HUES64 (cell line): Measurements from ENCODE around the gene SLC7A8.

Experiments used
- H3K27ac ChIP-seq: 2 replicates; pipeline ENCODE4 v1.7.0; 2013; ENCODE audit warnings: low read depth, low read length, inconsistent platforms
- H3K27me3 ChIP-seq: 2 replicates; pipeline ENCODE4 v1.6.1; 2013; ENCODE audit warnings: mild to moderate bottlenecking, low read length; ENCODE audit not compliant: insufficient read depth
- H3K36me3 ChIP-seq: 2 replicates; pipeline ENCODE4 v1.6.1; 2013; ENCODE audit warnings: mild to moderate bottlenecking, low read length; ENCODE audit not compliant: insufficient read depth
- H3K4me1 ChIP-seq: 2 replicates; pipeline ENCODE4 v1.6.1; 2013; ENCODE audit warnings: mild to moderate bottlenecking, low read length, moderate library complexity; ENCODE audit not compliant: insufficient read depth
- H3K4me3 ChIP-seq: 2 replicates; pipeline ENCODE4 v1.5.1; 2013; ENCODE audit warnings: mild to moderate bottlenecking, low read length, moderate library complexity
- H3K9ac ChIP-seq: 2 replicates; pipeline ENCODE4 v1.6.1; 2013; ENCODE audit warnings: mild to moderate bottlenecking, low read depth, low read length
- H3K9me3 ChIP-seq: 2 replicates; pipeline ENCODE4 v1.6.1; 2013; ENCODE audit warnings: low read depth, low read length; ENCODE audit not compliant: insufficient read depth
- WGBS: fragments of 150-250, 120-280 bp; methylation state at CpG from one replicate; pipeline ENCODE4 v1.1.7; 2013; ENCODE audit warnings: missing lambda C conversion rate; 5-methylcytosine and 5-hydroxymethylcytosine counted together

The SLC7A8 gene

DNA sequence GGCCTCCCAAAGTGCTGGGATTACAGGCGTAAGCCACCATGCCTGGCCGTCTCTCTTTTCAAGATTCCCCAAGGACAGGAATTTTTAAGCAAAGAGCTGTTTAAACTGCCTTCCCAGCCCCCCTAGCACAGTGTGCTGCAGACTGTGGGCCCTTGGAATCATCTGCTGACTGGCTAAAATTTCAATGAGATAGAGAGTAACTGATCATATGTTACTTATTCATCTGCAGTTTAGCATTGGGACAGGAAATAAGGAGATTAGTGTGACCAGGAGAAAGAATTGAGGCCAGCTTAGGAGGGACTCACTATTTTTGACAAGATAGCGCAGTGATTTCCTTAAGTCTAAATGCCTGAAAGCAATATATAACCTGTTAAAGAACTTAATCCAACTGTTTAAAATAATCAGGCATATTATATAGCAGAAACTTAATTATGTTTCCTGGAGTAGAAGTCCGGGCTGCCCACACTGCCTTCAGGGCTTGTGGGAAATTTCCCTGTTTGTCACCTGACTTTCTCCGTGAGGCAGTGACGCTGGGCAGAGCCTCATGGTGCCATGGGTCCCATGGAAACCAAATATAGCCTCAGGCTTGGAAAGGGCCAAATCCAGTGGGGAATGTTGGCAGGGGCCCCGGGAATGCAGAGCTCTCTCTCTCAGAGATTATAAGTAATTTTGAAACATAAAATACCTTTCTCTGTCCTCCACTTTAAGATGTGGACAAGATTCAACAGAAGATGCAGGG, 41.6 kb downstream of the SLC7A8 start:
- no peak overlapping the region for H3K27ac ChIP-seq
- no peak overlapping the region for H3K4me3 ChIP-seq
- peaks cover 69% of the 10 kb centered on the region for H3K36me3 ChIP-seq
- no peak overlapping the region for H3K9ac ChIP-seq
- H3K9me3 ChIP-seq = no peaks in the 10 kb centered on the region
- WGBS = 90% methylated on average over 6 of the region's 7 CpGs
- no peaks in the 10 kb centered on the region for H3K27me3 ChIP-seq
- H3K4me1 ChIP-seq = no peaks in the 10 kb centered on the region

DNA sequence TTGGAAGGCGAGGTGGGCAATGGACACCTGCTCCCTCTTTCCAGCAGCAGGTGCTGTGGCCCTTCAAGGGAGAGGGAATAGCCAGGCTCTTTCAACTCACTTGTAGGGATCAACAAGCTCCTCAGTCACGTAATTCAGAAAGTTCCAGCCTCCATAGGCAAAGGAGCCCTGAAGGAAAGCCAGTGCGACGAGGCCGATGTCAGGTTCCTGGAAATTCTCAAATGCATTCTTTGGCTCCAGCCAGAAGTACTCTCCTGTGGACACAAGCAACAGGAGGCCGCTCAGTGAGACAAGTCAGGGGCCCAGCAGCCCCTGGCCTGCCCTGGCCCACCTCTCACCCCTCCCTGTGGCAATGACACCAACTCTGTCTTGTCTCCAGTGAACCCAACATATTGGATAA, 43.1 kb downstream of the SLC7A8 start:
- H3K36me3 ChIP-seq = peaks cover 83% of the 10 kb centered on the region
- 88% methylated on average over 6 of the region's 6 CpGs for WGBS

DNA sequence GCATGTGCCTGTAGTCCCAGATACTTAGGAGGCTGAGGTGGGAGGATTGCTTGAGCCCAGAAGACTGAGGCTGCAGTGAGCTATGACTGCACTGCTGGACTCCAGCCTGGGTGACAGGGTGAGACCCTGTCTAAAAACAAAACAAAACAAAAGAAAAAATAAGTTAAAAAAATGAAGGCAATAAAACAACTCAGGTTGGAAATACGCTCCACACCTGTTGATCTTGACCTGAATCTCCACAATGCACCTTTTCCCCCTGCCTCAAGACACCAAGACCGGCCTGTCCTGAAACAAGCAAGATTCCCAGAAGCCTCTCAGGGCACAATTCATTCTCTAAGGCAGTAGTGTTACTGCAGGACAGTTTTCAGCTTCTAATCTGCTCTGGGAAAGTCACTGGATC, 43.6 kb downstream of the SLC7A8 start:
- Histone ChIP-seq H3K9ac (no peak overlapping the region), H3K27ac (no peak overlapping the region), H3K4me3 (no peak overlapping the region), H3K4me1 (no peaks in the 10 kb centered on the region), H3K36me3 (peaks cover 83% of the 10 kb centered on the region), H3K9me3 (no peaks in the 10 kb centered on the region), H3K27me3 (no peaks in the 10 kb centered on the region)
- 91% methylated on average over 2 of the region's 2 CpGs for whole genome bisulfite sequencing

More for the DNA sequence above, 43.1 kb downstream of the SLC7A8 start:
- Histone ChIP-seq H3K4me1 (no peaks in the 10 kb centered on the region), H3K9me3 (no peaks in the 10 kb centered on the region), H3K4me3 (no peak overlapping the region), H3K9ac (no peak overlapping the region), H3K27me3 (no peaks in the 10 kb centered on the region), H3K27ac (no peak overlapping the region)

DNA sequence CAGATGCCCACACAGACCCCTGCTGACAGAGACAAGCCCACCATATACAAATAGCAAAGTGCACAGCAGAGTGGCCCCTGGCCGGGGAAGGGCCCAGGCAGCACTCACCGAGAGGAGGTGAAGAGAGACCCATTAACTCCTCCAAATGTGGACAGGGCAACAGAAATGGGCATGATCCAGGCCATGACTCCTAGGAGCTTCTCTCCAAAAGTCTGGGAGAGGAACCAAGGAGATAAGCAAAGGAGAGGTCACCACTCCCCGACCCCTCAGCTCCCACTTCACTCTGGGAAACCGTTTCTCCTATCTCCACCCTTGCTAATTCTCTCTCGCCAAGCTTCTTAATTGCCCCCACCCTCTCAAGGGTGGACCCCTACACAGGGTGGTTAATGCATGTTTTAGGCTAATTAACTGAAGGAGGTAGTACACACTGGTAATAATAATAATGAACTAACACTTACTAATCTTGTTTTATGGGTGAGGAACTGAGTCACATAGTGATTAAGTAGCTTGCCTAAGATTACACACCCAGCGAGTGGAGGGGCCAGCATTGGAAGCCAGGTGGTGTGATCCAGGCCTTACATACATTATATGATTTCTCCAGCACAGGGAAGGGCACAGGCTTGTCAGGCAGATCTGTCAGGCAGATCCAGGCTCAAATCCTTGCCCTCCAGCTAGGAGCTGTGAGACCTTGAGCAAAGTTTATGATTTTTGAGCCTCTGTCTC, 45.5 kb downstream of the SLC7A8 start:
- 87% methylated on average over 5 of the region's 6 CpGs for WGBS
- no peaks in the 10 kb centered on the region for H3K4me1 ChIP-seq
- H3K9me3 ChIP-seq = no peaks in the 10 kb centered on the region
- H3K36me3 ChIP-seq = peaks cover 70% of the 10 kb centered on the region
- H3K27me3 ChIP-seq = no peaks in the 10 kb centered on the region
- H3K27ac ChIP-seq = no peak overlapping the region
- H3K9ac ChIP-seq = no peak overlapping the region
- no peak overlapping the region for H3K4me3 ChIP-seq

DNA sequence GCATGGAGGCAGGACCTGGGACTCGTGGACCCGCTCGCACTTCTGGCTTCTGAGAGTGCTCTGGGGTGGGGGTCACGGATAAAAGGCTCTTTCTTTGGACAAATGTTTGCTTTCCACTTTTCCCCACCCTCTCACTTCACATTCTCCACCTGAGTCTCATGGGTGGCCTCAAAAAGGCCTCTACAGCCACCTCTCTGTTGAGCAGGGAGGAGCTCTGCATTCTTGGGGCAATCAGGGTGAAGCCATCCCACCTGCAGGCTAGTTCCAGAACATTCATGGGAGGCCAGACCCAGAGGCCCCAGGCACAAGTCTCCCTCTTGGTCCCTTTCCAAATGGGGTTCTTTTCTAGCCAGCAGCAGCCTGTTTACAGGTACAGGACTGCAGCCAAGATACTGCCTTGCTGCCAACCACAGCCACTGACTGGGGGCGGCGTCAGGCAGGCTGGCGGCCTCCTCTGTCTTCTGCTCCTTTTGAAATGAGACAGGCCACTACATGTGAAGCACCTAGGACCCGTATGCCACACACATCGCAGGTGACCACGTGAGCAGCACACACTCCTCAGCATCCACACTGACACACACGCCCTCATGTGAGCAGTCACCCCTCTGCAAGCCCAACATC, 46.2 kb downstream of the SLC7A8 start:
- Histone ChIP-seq H3K9me3 (no peaks in the 10 kb centered on the region), H3K4me1 (no peaks in the 10 kb centered on the region), H3K27ac (no peak overlapping the region), H3K4me3 (no peak overlapping the region), H3K9ac (no peak overlapping the region), H3K27me3 (no peaks in the 10 kb centered on the region), H3K36me3 (peaks cover 68% of the 10 kb centered on the region)
- 94% methylated on average over 11 of the region's 11 CpGs for WGBS

DNA sequence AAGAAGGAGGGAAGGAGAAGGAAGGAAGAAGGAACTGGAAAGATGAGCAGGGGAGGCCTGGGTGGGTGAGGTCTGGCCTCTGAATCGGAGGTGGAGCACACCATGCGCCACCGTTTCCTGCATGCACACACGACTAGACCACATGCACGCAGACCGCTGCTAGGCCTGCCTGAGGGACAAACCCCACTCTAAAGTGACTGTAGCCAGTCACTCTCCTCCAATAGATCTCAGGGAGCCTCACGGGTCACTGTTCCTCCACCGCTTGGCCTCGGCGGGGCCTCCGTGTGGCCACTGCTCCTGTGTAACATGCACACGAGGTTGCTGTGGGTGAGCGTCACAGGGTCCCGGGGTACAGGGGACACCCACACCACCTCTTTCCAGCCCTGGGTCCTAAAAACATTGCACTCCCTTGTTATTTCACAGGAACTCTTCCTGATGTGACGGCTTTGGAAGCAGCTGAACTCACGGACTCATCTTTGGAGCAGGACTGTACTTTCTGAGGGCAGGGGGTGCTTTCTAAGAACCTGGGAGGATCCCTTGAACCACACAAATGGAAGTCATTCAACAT, 46.8 kb downstream of the SLC7A8 start:
- Histone ChIP-seq H3K27me3 (no peaks in the 10 kb centered on the region), H3K9me3 (no peaks in the 10 kb centered on the region), H3K4me1 (no peaks in the 10 kb centered on the region), H3K27ac (no peak overlapping the region), H3K4me3 (no peak overlapping the region), H3K9ac (no peak overlapping the region), H3K36me3 (peaks cover 67% of the 10 kb centered on the region)
- 93% methylated on average over 16 of the region's 16 CpGs for WGBS

DNA sequence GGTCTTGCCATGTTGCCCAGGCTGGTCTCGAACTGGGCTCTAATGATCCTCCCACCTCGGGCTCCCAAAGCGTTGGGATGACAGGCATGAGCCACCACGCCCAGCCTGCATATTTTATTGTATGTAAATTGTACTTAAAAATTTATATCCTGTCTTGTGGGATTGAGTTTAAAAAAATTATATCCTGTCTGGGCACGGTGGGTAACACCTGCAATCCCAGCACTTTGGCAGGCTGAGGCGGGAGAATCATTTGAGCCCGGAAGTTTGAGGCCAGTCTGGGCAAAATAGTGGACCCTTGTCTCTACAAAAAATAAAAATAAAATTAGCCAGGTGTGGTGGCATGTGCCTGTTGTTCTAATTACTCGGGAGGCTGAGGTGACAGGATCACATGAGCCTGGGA, 50.5 kb downstream of the SLC7A8 start:
- Histone ChIP-seq H3K27me3 (no peaks in the 10 kb centered on the region), H3K27ac (no peak overlapping the region), H3K4me3 (no peak overlapping the region), H3K36me3 (peaks cover 71% of the 10 kb centered on the region), H3K4me1 (no peaks in the 10 kb centered on the region), H3K9ac (no peak overlapping the region), H3K9me3 (no peaks in the 10 kb centered on the region)
- 96% methylated on average over 7 of the region's 8 CpGs for WGBS

DNA sequence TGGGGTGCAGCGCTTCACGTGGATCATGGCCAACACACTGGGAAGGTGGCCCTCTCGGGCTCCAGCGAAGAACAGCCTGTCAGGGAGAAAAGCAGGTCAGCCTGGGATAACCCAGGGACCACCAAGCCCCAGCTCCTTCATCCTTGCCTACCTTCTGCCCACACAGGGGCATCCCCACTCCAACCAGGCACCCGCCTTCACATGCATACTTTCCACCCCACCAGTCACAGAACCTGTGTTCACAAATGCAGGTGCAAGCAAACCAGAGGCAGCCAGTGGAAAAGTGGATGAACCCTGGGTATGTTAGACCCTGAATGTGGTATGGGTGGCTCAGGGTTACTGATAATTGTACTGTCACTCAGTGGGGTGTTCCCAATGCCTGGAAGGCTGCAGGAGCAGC, 52.0 kb downstream of the SLC7A8 start:
- no peaks in the 10 kb centered on the region for H3K4me1 ChIP-seq
- no peaks in the 10 kb centered on the region for H3K9me3 ChIP-seq
- no peaks in the 10 kb centered on the region for H3K27me3 ChIP-seq
- H3K36me3 ChIP-seq = peaks cover 63% of the 10 kb centered on the region
- H3K27ac ChIP-seq = no peak overlapping the region
- H3K9ac ChIP-seq = no peak overlapping the region
- no peak overlapping the region for H3K4me3 ChIP-seq
- WGBS = 93% methylated on average over 5 of the region's 5 CpGs

DNA sequence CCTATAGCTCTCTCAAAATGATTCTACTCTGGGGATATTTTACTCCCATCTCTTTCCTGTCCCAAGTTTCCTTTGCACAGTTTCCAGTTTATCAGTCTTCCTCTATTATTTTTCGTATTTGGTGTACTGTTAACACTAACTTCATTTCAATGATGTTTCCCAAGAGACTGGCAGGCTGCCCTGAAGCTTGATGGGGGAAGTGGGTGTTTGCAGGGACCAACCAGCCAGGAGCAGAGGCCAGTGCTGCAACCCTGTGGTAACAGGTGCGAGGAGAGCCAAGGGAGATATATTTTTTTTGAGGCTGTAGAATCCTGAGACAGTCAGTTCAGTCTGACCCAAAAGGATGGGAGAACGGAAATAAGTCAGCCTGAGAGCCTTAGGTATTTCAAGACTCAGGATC, 52.6 kb downstream of the SLC7A8 start:
- Histone ChIP-seq H3K36me3 (peaks cover 57% of the 10 kb centered on the region), H3K9ac (no peak overlapping the region), H3K4me3 (no peak overlapping the region), H3K27ac (no peak overlapping the region), H3K9me3 (no peaks in the 10 kb centered on the region), H3K4me1 (peaks cover 3% of the 10 kb centered on the region; the same call in 1 of the 2 replicates), H3K27me3 (no peaks in the 10 kb centered on the region)
- WGBS = 92% methylated on average over 3 of the region's 3 CpGs

DNA sequence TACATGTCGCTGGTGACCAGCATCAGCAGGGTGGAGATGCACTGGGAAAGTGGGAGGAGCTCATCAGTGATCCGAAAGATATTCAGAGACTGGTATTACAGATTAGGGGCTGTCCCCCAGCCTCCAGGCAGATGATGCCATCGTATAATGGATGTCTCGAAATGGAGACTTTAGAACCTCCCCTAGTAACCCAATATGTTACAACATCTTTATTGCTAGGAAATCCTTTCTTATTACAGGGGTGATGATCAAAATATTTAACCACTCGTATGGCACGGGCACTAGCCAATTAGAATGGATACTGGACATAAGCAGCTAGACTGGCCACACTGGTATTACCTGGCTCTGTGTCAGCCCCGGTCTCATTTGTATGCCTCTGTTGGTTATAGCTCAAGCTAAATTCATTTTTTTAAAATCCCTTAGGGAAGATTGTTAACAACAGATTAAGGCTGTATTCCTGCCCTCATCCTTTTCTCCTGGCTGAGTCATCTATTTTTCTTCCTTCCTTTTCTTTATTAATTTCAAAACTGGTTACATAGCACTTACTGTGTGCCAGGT, 53.6 kb downstream of the SLC7A8 start:
- peaks cover 8% of the 10 kb centered on the region; the same call in 1 of the 2 replicates for H3K4me1 ChIP-seq
- H3K27ac ChIP-seq = no peak overlapping the region
- no peak overlapping the region for H3K4me3 ChIP-seq
- 92% methylated on average over 7 of the region's 7 CpGs for WGBS
- peaks cover 53% of the 10 kb centered on the region for H3K36me3 ChIP-seq
- no peaks in the 10 kb centered on the region for H3K27me3 ChIP-seq
- no peaks in the 10 kb centered on the region for H3K9me3 ChIP-seq
- H3K9ac ChIP-seq = no peak overlapping the region
